Gastroesophageal sphincter (tissue), 4 donors: ENCODE results near the gene CENPU. TPM values are rescaled to one million over a fixed set of nuclear protein-coding genes. Genes with fewer than 3 reads are reported as not detected.
A peak's percentile ranks its signal among the peaks of the same experiment; 100 is the strongest.
"Not testable (repeated sequence)": the region's sequence is repeated elsewhere in the genome, so short reads cannot be mapped to it uniquely, and the experiment has no call there.

Experiments used
- ATAC-seq: fragments of 150-250 bp; one replicate; pipeline ENCODE4 v1.9.1; 2016; ENCODE audit warnings: mild to moderate bottlenecking, moderate library complexity
- H3K27ac ChIP-seq, 4 donors: fragments of 200-600 bp; sonication (generic) in 3 of 4; 1 replicate in 3 of 4; 2 replicates in 1 of 4; pipeline ENCODE4 v1.5.1; 2016 to 2019
- H3K27me3 ChIP-seq: fragments of 200-600 bp; sonication (generic); one replicate; pipeline ENCODE4 v1.5.1; 2019
- H3K36me3 ChIP-seq, 2 donors: fragments of 200-600 bp; sonication (generic); one replicate each; pipeline ENCODE4 v1.5.1; 2019; ENCODE audit warnings: control low read depth in 1 of 2
- H3K4me1 ChIP-seq, 3 donors: fragments of 200-600 bp; sonication (generic); 1 replicate in 2 of 3; 2 replicates in 1 of 3; pipeline ENCODE4 v1.5.1; 2016 to 2019; ENCODE audit warnings: control low read depth in 2 of 3
- H3K4me3 ChIP-seq, 2 donors: fragments of 200-600 bp; sonication (generic); one replicate each; pipeline ENCODE4 v1.5.1; 2019; ENCODE audit warnings: mild to moderate bottlenecking in 1 of 2, moderate library complexity in 1 of 2
- H3K9me3 ChIP-seq, 3 donors: fragments of 200-600 bp; sonication (generic); one replicate each; pipeline ENCODE4 v1.5.1; 2017 to 2019; ENCODE audit warnings: control low read depth in 2 of 3
- EP300 ChIP-seq: sonication (generic); formaldehyde crosslinking; IDR thresholded peaks from one replicate; pipeline ENCODE4 v1.6.1; 2017; ENCODE audit warnings: antibody characterized with exemption, mild to moderate bottlenecking
- POLR2A ChIP-seq, 2 donors: fragments of 450-650 bp; IDR thresholded peaks; one replicate each; pipeline ENCODE4 v1.6.1; 2017; ENCODE audit warnings: antibody characterized with exemption in 2 of 2, mild to moderate bottlenecking in 2 of 2, moderate library complexity in 1 of 2
- POLR2AphosphoS5 ChIP-seq: sonication (generic); formaldehyde crosslinking; IDR thresholded peaks from one replicate; pipeline ENCODE4 v1.6.1; 2017; ENCODE audit warnings: antibody characterized with exemption
- WGBS, 2 donors: methylation state at CpG; one replicate each; pipeline ENCODE4 v1.1.5; 2018; ENCODE audit warnings: low coverage in 1 of 2; 5-methylcytosine and 5-hydroxymethylcytosine counted together
- total RNA-seq, 4 donors: library from RNA; depleted of rRNA; stranded (reverse); fragments of >200 nt; gene quantifications; one replicate each; pipeline ENCODE4 v1.1.0, GENCODE V29; 2016
- TF ChIP-seq, protein P1 (sequence below), 4 experiments: fragments of 200-600 bp in 2 of 4; fragments of 450-650 bp in 2 of 4; sonication (generic) in 1 of 4; IDR thresholded peaks; one replicate each; pipeline ENCODE4 v1.5.1; 2017 to 2019; ENCODE audit warnings: antibody characterized with exemption in 4 of 4, mild to moderate bottlenecking in 2 of 4, moderate library complexity in 2 of 4

Gene CENPU
- total RNA-seq, 4 donors from 2014 or later: 0.54 to 8.0 (median 1.1) TPM; not detected in 1

DNA sequence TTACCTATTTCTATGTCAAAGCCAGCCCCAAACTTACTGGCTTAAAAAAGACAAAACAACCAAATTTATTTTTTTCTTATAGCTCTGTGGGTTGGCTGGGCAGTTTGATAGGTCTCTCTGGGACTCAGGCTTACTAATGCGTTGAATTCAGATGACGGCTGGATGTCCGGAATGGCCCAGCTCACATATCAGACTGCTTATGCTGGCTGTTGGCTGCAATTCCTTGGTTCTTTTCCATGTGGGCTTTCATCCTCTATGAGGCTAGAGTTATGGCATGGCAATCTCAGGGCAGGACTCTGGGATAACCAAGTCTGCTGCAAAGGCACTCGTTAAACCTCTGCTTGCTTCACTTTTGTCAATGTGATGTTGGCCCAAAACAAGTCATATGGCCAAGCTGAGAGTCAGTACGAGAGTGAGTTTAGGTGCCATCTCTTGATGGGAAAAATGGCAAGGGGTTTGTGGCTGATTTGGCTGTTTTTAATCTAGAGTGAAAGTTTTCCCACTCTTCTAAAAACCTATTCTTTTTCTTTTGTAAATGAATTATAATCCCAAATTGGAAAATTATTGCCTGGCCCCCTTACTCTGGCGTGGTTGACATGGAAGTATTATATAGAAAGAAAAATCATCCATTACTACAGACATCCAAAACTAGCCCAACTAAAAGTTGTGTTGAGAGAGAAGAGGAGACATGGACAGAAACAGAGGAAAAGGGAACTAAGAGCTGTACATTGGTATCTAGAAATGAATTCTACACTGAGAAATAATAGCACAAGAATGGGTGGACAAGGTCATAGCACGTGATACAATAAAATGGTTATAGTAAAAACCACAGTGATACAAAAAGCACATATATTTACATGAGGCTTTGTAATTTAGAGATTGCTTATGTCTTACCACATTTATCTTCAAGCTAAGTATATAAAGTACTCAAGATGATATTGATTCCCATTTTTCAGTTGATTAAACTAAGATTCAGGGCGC lies 77.7 kb downstream of the CENPU start:
- WGBS, 2 donors: 95 to 100% methylated on average over 5 to 8 of the region's 8 CpGs
- Histone ChIP-seq H3K27ac (no peak overlapping the region), H3K36me3 (peaks cover 0 to 54% of the 10 kb centered on the region in 2 donors)

DNA sequence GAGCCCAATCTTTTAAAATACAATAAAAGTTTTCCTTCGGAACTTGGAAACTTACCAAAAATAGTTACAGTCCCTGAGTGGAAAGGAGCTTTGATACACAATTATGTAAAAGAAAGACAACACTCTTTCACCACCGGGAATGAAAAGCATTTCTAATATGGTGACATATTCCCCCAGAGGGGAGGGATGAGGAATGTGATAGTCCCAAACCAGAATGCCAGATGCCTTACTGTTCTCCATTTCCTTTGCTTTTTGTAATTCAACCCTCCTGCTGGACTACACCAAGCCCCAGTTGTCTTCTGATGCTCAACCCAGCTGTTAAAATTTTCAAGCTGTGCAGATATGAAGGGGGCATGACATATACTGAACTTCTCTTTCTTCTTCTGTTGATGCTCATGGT lies 80.2 kb downstream of the CENPU start:
- H3K4me1 ChIP-seq: peaks cover 0 to 19% (median 7%) of the 10 kb centered on the region in 3 donors
- no peak overlapping the region for H3K27ac ChIP-seq
- TF ChIP-seq POLR2A (IDR thresholded peaks at IDR 0.05) (no peak), EP300 (no peak), POLR2AphosphoS5 (no peak)
- TF ChIP-seq, protein P1, sequence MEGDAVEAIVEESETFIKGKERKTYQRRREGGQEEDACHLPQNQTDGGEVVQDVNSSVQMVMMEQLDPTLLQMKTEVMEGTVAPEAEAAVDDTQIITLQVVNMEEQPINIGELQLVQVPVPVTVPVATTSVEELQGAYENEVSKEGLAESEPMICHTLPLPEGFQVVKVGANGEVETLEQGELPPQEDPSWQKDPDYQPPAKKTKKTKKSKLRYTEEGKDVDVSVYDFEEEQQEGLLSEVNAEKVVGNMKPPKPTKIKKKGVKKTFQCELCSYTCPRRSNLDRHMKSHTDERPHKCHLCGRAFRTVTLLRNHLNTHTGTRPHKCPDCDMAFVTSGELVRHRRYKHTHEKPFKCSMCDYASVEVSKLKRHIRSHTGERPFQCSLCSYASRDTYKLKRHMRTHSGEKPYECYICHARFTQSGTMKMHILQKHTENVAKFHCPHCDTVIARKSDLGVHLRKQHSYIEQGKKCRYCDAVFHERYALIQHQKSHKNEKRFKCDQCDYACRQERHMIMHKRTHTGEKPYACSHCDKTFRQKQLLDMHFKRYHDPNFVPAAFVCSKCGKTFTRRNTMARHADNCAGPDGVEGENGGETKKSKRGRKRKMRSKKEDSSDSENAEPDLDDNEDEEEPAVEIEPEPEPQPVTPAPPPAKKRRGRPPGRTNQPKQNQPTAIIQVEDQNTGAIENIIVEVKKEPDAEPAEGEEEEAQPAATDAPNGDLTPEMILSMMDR (IDR thresholded peaks at IDR 0.05): no peak
- H3K27me3 ChIP-seq: no peaks in the 10 kb centered on the region
- 35 to 50% methylated on average over 1 to 2 of the region's 2 CpGs for WGBS, 2 donors
- no peak for ATAC-seq
- H3K4me3 ChIP-seq: no peak overlapping the region
- no peaks in the 10 kb centered on the region for H3K9me3 ChIP-seq
- H3K36me3 ChIP-seq: peaks cover 0 to 31% of the 10 kb centered on the region in 2 donors

More for the DNA sequence above, 77.7 kb downstream of the CENPU start:
- ATAC-seq: no peak
- Histone ChIP-seq H3K4me1 (peaks cover 0 to 7% (median 0%) of the 10 kb centered on the region in 3 donors), H3K9me3 (no peaks in the 10 kb centered on the region), H3K27me3 (no peaks in the 10 kb centered on the region), H3K4me3 (no peak overlapping the region)
- TF ChIP-seq POLR2A (IDR thresholded peaks at IDR 0.05) (no peak), POLR2AphosphoS5 (no peak), EP300 (no peak)
- TF ChIP-seq, protein P1 (IDR thresholded peaks at IDR 0.05): no peak

- not testable (repeated sequence) for H3K9me3 ChIP-seq, H3K27me3 ChIP-seq, H3K4me3 ChIP-seq, H3K27ac ChIP-seq, ATAC-seq
- peaks cover 2 to 27% (median 13%) of the 10 kb centered on the region in 3 donors for H3K4me1 ChIP-seq
- H3K36me3 ChIP-seq: peaks cover 0 to 23% of the 10 kb centered on the region in 2 donors
Observed at GRCh38 chr4:184652681-184653080, 81.2 kb downstream of the CENPU start.

GRCh38 chr4:184651899-184652298 lies 82.0 kb downstream of the CENPU start:
- no peak for ATAC-seq
- H3K9me3 ChIP-seq: no peaks in the 10 kb centered on the region
- 89 to 100% methylated on average over 3 to 8 of the region's 8 CpGs for WGBS, 2 donors
- H3K4me3 ChIP-seq: no peak overlapping the region
- peaks cover 0 to 16% of the 10 kb centered on the region in 2 donors for H3K36me3 ChIP-seq
- no peak overlapping the region for H3K27ac ChIP-seq
- H3K4me1 ChIP-seq: peaks cover 8 to 35% (median 21%) of the 10 kb centered on the region in 3 donors
- TF ChIP-seq EP300 (no peak), POLR2AphosphoS5 (no peak), POLR2A (IDR thresholded peaks at IDR 0.05) (no peak)
- TF ChIP-seq, protein P1 (IDR thresholded peaks at IDR 0.05): no peak
- H3K27me3 ChIP-seq: no peaks in the 10 kb centered on the region

- ATAC-seq: no peak
- Histone ChIP-seq H3K27ac (peak overlapping the region; percentile 79 to 99 (median 95)), H3K36me3 (peaks cover 0 to 11% of the 10 kb centered on the region in 2 donors), H3K9me3 (no peaks in the 10 kb centered on the region), H3K4me3 (peak overlapping the region; percentile 65 to 86), H3K27me3 (no peaks in the 10 kb centered on the region), H3K4me1 (peaks cover 11 to 51% (median 21%) of the 10 kb centered on the region in 3 donors)
- WGBS, 2 donors: 31 to 39% methylated on average over 12 to 16 of the region's 21 CpGs
- TF ChIP-seq POLR2AphosphoS5 (no peak), POLR2A (IDR thresholded peaks at IDR 0.05) (no peak), EP300 (no peak)
- TF ChIP-seq, protein P1 (IDR thresholded peaks at IDR 0.05): no peak
Observed at GRCh38 chr4:184649971-184650855, 83.7 kb downstream of the CENPU start.
